Prostate gland (tissue), 2 donors: ENCODE results near the gene ATP9A. TPM values are rescaled to one million over a fixed set of nuclear protein-coding genes. Genes with fewer than 3 reads are reported as not detected.

ENCODE experiments used
- DNase-seq: peaks from one replicate; pipeline ENCODE4 v3.0.0-alpha.2; 2019; ENCODE audit warnings: low spot score
- H3K27ac ChIP-seq, 2 donors: fragments of 200-600 bp; sonication (generic); 2 replicates each; pipeline ENCODE4 v1.5.1; 2017 to 2019
- H3K27me3 ChIP-seq: fragments of 200-600 bp; sonication (generic); replicated peaks from 2 replicates; pipeline ENCODE4 v1.5.1; 2019; ENCODE audit not compliant: insufficient read depth
- H3K36me3 ChIP-seq, 2 donors: fragments of 200-600 bp; sonication (generic); 1 replicate in 1 of 2; 2 replicates in 1 of 2; pipeline versions ENCODE4 v1.5.1 to v1.8.1; 2017 to 2019
- H3K4me1 ChIP-seq: fragments of 200-600 bp; sonication (generic); replicated peaks from 2 replicates; pipeline ENCODE4 v1.5.1; 2019
- H3K4me3 ChIP-seq, 2 donors: fragments of 200-600 bp; sonication (generic); 2 replicates each; pipeline ENCODE4 v1.5.1; 2017 to 2019
- H3K9me3 ChIP-seq: fragments of 200-600 bp; sonication (generic); 2 replicates; pipeline ENCODE4 v1.5.1; 2017
- CTCF ChIP-seq, 4 experiments: fragments of 200-600 bp in 2 of 4; fragments of 450-650 bp in 2 of 4; sonication (generic) in 2 of 4; IDR thresholded peaks; 1 replicate in 3 of 4; 2 replicates in 1 of 4; pipeline ENCODE4 v1.5.1; 2016 to 2019; ENCODE audit warnings: antibody characterized with exemption in 4 of 4, mild to moderate bottlenecking in 2 of 4, moderate library complexity in 2 of 4
- POLR2A ChIP-seq: fragments of 450-650 bp; IDR thresholded peaks from one replicate; pipeline ENCODE4 v1.6.1; 2016; ENCODE audit warnings: antibody characterized with exemption, mild to moderate bottlenecking
- POLR2AphosphoS5 ChIP-seq: sonication (generic); formaldehyde crosslinking; IDR thresholded peaks from one replicate; pipeline ENCODE4 v1.6.1; 2017; ENCODE audit warnings: antibody characterized with exemption
- WGBS: methylation state at CpG from one replicate; pipeline ENCODE4 v1.1.5; 2018; 5-methylcytosine and 5-hydroxymethylcytosine counted together
- intact Hi-C: fragments of 100-400 bp; cut with DNase I; formaldehyde crosslinking; loops from one replicate; pipeline ENCODE4 v1.14.2; 2022
- total RNA-seq, 2 donors: library from RNA; depleted of rRNA; stranded (reverse); fragments of >200 nt; gene quantifications; one replicate each; pipeline ENCODE4 v1.1.0, GENCODE V29; 2016

The ATP9A gene
- total RNA-seq, 2 donors from 2014 or later, result 35.1 to 118 TPM

GRCh38 chr20:51560042-51560441, 208.1 kb downstream of the ATP9A start:
- Histone ChIP-seq H3K36me3 (no peaks in the 10 kb centered on the region), H3K4me1 (peaks cover 4% of the 10 kb centered on the region), H3K9me3 (no peaks in the 10 kb centered on the region), H3K27me3 (no peaks in the 10 kb centered on the region), H3K27ac (no peak overlapping the region), H3K4me3 (no peak overlapping the region)
- intact Hi-C loops, result loop anchor here (10.0 kb wide), 1 partner anchor 105 kb away; no protein-coding TSS in a partner anchor
- TF ChIP-seq POLR2A (no peak), CTCF (IDR thresholded peaks at IDR 0.05) (no peak), POLR2AphosphoS5 (no peak)
- 79% methylated on average over 1 of the region's 1 CpG for WGBS
- DNase-seq, result no peak

- Histone ChIP-seq H3K36me3 (no peaks in the 10 kb centered on the region), H3K4me1 (no peaks in the 10 kb centered on the region), H3K27ac (no peak overlapping the region), H3K27me3 (no peaks in the 10 kb centered on the region), H3K4me3 (no peak overlapping the region), H3K9me3 (no peaks in the 10 kb centered on the region)
- no peak for DNase-seq
- no peak for TF ChIP-seq POLR2A
- no peak for TF ChIP-seq POLR2AphosphoS5
- no peak for TF ChIP-seq CTCF (IDR thresholded peaks at IDR 0.05)
- 79% methylated on average over 11 of the region's 11 CpGs for WGBS
- intact Hi-C loops, result no loop called here
These were observed 213.5 kb downstream of the ATP9A start for GRCh38 chr20:51554538-51555165.

- no peak overlapping the region for H3K4me3 ChIP-seq
- intact Hi-C loops, result no loop called here
- 67% methylated on average over 8 of the region's 8 CpGs for WGBS
These were observed 214.2 kb downstream of the ATP9A start for GRCh38 chr20:51553897-51554486.

GRCh38 chr20:51551186-51551585, 217.0 kb downstream of the ATP9A start:
- TF ChIP-seq CTCF (IDR thresholded peaks at IDR 0.05) (no peak), POLR2A (no peak), POLR2AphosphoS5 (no peak)
- H3K27ac ChIP-seq, result no peak overlapping the region
- WGBS, result 84% methylated on average over 3 of the region's 3 CpGs
- H3K27me3 ChIP-seq, result no peaks in the 10 kb centered on the region
- no peaks in the 10 kb centered on the region for H3K9me3 ChIP-seq
- intact Hi-C loops, result no loop called here
- no peak overlapping the region for H3K4me3 ChIP-seq
- no peaks in the 10 kb centered on the region for H3K36me3 ChIP-seq
- no peaks in the 10 kb centered on the region for H3K4me1 ChIP-seq
- DNase-seq, result no peak

More at GRCh38 chr20:51553897-51554486, 214.2 kb downstream of the ATP9A start:
- H3K4me1 ChIP-seq, result no peaks in the 10 kb centered on the region
- no peak for TF ChIP-seq POLR2A
- no peak for TF ChIP-seq CTCF (IDR thresholded peaks at IDR 0.05)
- no peak for TF ChIP-seq POLR2AphosphoS5
- H3K27me3 ChIP-seq, result no peaks in the 10 kb centered on the region
- no peaks in the 10 kb centered on the region for H3K36me3 ChIP-seq
- H3K27ac ChIP-seq, result no peak overlapping the region
- H3K9me3 ChIP-seq, result no peaks in the 10 kb centered on the region
- DNase-seq, result no peak

GRCh38 chr20:51549474-51549873, 218.7 kb downstream of the ATP9A start:
- Histone ChIP-seq H3K4me3 (no peak overlapping the region), H3K4me1 (no peaks in the 10 kb centered on the region), H3K9me3 (no peaks in the 10 kb centered on the region), H3K36me3 (no peaks in the 10 kb centered on the region), H3K27me3 (no peaks in the 10 kb centered on the region), H3K27ac (no peak overlapping the region)
- intact Hi-C loops, result no loop called here
- DNase-seq, result no peak
- no peak for TF ChIP-seq POLR2AphosphoS5
- WGBS, result 96% methylated on average over 4 of the region's 4 CpGs
